B cell (primary cell): ENCODE measurements around the gene ANKRD10.

ENCODE experiments used
- EZH2 ChIP-seq: IDR thresholded peaks from 2 replicates; pipeline ENCODE4 v1.6.1; 2012; ENCODE audit warnings: borderline replicate concordance, low read depth, mild to moderate bottlenecking, moderate library complexity, low read length; ENCODE audit not compliant: insufficient read depth, poor library complexity, severe bottlenecking
- TF ChIP-seq, protein P1 (sequence below): fragments of 200-600 bp; IDR thresholded peaks from one replicate; pipeline ENCODE4 v1.8.0; 2022; ENCODE audit warnings: antibody characterized with exemption, mild to moderate bottlenecking

DNA sequence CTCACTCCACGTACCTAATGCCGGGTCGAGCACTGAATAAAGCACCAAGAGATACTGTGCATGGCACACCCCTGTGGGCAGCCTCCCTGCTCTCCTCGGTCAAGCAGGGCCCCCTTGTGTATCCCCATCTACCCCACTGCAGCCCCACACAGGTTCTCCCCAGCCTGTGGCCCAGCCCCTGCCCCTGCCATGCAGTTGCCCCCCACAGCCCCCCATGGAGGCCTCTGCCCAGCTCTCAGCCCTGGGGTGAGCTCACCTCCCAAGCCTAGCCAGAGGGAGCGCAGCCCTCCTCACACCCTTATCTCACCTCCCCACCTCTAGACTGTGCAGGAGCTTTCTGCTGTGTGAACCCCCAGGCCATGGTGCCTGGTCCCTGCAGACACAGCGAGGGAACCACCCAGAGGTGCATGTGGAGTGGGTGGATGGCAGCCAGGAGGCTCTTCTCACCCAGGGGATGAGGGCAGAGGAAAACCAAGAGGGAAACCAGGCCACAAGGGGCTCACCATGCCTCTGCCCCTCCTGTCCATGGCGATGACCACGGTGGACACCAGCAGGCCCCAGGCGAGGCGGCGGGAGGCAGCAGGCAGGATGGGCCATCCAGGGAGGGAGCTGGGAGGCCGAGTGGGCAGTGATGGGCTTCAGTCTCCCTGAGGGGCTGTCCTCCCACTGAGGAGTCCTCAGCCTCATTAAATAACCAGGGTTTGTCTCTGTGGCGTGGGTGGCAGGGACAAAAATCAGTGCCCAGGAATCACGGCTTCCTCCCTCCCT lies 83.2 kb downstream of the ANKRD10 start:
- TF ChIP-seq, protein P1, sequence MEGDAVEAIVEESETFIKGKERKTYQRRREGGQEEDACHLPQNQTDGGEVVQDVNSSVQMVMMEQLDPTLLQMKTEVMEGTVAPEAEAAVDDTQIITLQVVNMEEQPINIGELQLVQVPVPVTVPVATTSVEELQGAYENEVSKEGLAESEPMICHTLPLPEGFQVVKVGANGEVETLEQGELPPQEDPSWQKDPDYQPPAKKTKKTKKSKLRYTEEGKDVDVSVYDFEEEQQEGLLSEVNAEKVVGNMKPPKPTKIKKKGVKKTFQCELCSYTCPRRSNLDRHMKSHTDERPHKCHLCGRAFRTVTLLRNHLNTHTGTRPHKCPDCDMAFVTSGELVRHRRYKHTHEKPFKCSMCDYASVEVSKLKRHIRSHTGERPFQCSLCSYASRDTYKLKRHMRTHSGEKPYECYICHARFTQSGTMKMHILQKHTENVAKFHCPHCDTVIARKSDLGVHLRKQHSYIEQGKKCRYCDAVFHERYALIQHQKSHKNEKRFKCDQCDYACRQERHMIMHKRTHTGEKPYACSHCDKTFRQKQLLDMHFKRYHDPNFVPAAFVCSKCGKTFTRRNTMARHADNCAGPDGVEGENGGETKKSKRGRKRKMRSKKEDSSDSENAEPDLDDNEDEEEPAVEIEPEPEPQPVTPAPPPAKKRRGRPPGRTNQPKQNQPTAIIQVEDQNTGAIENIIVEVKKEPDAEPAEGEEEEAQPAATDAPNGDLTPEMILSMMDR = no peak
- TF ChIP-seq EZH2 = no peak
